Stimulated activated CD4-positive, alpha-beta T cell treated with anti-CD3 and anti-CD28 coated beads, TNF-alpha, amount 100 ng/mL, for 4 hours (primary cell): ENCODE data around the gene IL13.

ENCODE experiments used
- DNase-seq, 3 experiments: peaks; one replicate each; pipeline ENCODE4 v3.0.0-alpha.2; 2020; ENCODE audit warnings: low read depth in 3 of 3

The IL13 gene

GRCh38 chr5:132669966-132670882 lies 12.3 kb downstream of the IL13 start:
- DNase-seq: no peak

- DNase-seq: no peak
These were observed 13.0 kb downstream of the IL13 start for GRCh38 chr5:132671000-132671399.

- no peak for DNase-seq
These were observed 15.5 kb downstream of the IL13 start for GRCh38 chr5:132673488-132673887.

- no peak for DNase-seq
These were observed 16.1 kb downstream of the IL13 start, which contains the start of gene IL4 for GRCh38 chr5:132673939-132674630. Gene IL4 (plus strand): TSS chr5:132673989. CDS start chr5:132674051, 62 bp downstream.

- DNase-seq: no peak
These were observed 16.9 kb downstream of the IL13 start for GRCh38 chr5:132674671-132675506.

GRCh38 chr5:132675936-132676689 lies 18.1 kb downstream of the IL13 start:
- no peak for DNase-seq

- DNase-seq: no peak
These were observed 19.2 kb downstream of the IL13 start for GRCh38 chr5:132677191-132677590.

GRCh38 chr5:132677682-132678400 lies 19.9 kb downstream of the IL13 start:
- no peak for DNase-seq

GRCh38 chr5:132678735-132679134 lies 20.8 kb downstream of the IL13 start:
- DNase-seq: no peak

- DNase-seq: no peak
These were observed 21.2 kb downstream of the IL13 start for GRCh38 chr5:132679166-132679565.

GRCh38 chr5:132679717-132680380 lies 21.9 kb downstream of the IL13 start:
- no peak for DNase-seq

GRCh38 chr5:132680780-132681475 lies 23.0 kb downstream of the IL13 start:
- no peak for DNase-seq

- no peak for DNase-seq
These were observed 23.5 kb downstream of the IL13 start for GRCh38 chr5:132681476-132681831.

GRCh38 chr5:132681983-132682382 lies 24.0 kb downstream of the IL13 start:
- no peak for DNase-seq

- no peak for DNase-seq
These were observed 26.5 kb downstream of the IL13 start for GRCh38 chr5:132684491-132684890.

GRCh38 chr5:132684922-132685720 lies 27.1 kb downstream of the IL13 start:
- no peak for DNase-seq

- no peak for DNase-seq
These were observed 28.2 kb downstream of the IL13 start for GRCh38 chr5:132686193-132686592.

- no peak for DNase-seq
These were observed 30.0 kb downstream of the IL13 start for GRCh38 chr5:132687995-132688394.
